ENCODE results near the gene MCOLN1.

MCOLN1 gene

GRCh38 chr19:7579182-7579581 lies 56.8 kb downstream of the MCOLN1 start:
- no peak for DNase-seq

- DNase-seq: no peak
These were observed 60.0 kb downstream of the MCOLN1 start for GRCh38 chr19:7582446-7582845.
